Testis (tissue), 2 donors: ENCODE measurements around the gene ANKS1B.

Experiments used
- POLR2A ChIP-seq: fragments of 450-650 bp; IDR thresholded peaks from one replicate; pipeline ENCODE4 v1.6.1; 2017; ENCODE audit warnings: antibody characterized with exemption, mild to moderate bottlenecking, moderate library complexity
- TF ChIP-seq, protein P1 (sequence below), 3 experiments: fragments of 450-650 bp in 2 of 3; fragments of 200-600 bp in 1 of 3; sonication (generic) in 1 of 3; IDR thresholded peaks; one replicate each; pipeline ENCODE4 v1.5.1; 2016 to 2019; ENCODE audit warnings: antibody characterized with exemption in 3 of 3, mild to moderate bottlenecking in 2 of 3, moderate library complexity in 1 of 3

DNA sequence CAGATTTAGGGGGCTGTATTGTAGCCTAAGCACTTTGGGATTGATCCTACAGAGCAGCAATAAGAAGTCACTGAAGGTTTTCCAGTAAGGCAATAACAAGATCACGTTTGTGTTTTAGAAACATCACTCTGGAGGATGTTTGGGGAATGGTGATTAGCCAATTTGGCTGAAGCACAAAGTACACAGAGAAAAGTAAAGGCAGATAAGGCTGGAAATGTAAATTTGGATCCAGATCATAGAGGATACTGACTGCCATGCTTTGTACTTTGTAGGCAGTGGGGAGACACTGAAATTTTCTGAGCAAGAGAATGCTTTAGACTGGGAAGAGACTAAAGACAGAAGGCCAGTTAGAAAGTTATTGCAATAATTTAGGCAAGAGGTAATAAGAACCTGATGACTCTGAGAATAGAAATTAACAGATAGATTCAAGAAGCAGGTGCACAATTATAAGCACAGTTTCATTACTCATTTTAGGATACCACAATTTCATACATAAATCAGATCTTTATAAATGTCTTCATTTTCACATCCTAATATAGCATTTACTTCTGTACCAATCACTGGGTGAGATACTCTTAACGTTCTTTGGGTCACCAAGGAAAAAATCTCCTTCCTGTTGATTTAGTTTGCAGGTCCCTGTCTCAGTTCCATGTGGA, 651.7 kb downstream of the ANKS1B start:
- TF ChIP-seq, protein P1, sequence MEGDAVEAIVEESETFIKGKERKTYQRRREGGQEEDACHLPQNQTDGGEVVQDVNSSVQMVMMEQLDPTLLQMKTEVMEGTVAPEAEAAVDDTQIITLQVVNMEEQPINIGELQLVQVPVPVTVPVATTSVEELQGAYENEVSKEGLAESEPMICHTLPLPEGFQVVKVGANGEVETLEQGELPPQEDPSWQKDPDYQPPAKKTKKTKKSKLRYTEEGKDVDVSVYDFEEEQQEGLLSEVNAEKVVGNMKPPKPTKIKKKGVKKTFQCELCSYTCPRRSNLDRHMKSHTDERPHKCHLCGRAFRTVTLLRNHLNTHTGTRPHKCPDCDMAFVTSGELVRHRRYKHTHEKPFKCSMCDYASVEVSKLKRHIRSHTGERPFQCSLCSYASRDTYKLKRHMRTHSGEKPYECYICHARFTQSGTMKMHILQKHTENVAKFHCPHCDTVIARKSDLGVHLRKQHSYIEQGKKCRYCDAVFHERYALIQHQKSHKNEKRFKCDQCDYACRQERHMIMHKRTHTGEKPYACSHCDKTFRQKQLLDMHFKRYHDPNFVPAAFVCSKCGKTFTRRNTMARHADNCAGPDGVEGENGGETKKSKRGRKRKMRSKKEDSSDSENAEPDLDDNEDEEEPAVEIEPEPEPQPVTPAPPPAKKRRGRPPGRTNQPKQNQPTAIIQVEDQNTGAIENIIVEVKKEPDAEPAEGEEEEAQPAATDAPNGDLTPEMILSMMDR (IDR thresholded peaks at IDR 0.05): no peak
- TF ChIP-seq POLR2A: no peak
